Mesendoderm (in vitro differentiated cells): Measurements from ENCODE around the gene TREH.

Source experiments
- DNase-seq: peaks from one replicate; pipeline ENCODE4 v3.0.0; 2013
- H2AK5ac ChIP-seq: 2 replicates; pipeline ENCODE4 v1.6.1; 2013; ENCODE audit warnings: low read length, inconsistent platforms
- H2BK120ac ChIP-seq: 2 replicates; pipeline ENCODE4 v1.6.1; 2013; ENCODE audit warnings: low read depth, mild to moderate bottlenecking, low read length, moderate library complexity, mixed read lengths
- H2BK15ac ChIP-seq: replicated peaks from 2 replicates; pipeline ENCODE4 v1.6.1; 2013; ENCODE audit warnings: low read depth, mild to moderate bottlenecking, moderate library complexity
- H2BK5ac ChIP-seq: 2 replicates; pipeline ENCODE4 v1.6.1; 2013; ENCODE audit warnings: low read length, inconsistent platforms
- H3K18ac ChIP-seq: 2 replicates; pipeline ENCODE4 v1.6.1; 2013; ENCODE audit warnings: mild to moderate bottlenecking, low read length, mixed read lengths
- H3K23ac ChIP-seq: one replicate; pipeline ENCODE4 v1.6.1; 2013; ENCODE audit warnings: low read length
- H3K27ac ChIP-seq: 2 replicates; pipeline ENCODE4 v1.5.1; 2013; ENCODE audit warnings: low read depth, mild to moderate bottlenecking, inconsistent platforms, low read length, moderate library complexity
- H3K27me3 ChIP-seq: 2 replicates; pipeline ENCODE4 v1.6.1; 2013; ENCODE audit warnings: low read length, control low read depth, mild to moderate bottlenecking, inconsistent platforms; ENCODE audit not compliant: insufficient read depth, poor library complexity
- H3K36me3 ChIP-seq: 2 replicates; pipeline ENCODE4 v1.6.1; 2013; ENCODE audit warnings: low read length, inconsistent platforms; ENCODE audit not compliant: control insufficient read depth, insufficient read depth
- H3K4ac ChIP-seq: one replicate; pipeline ENCODE4 v1.6.1; 2013; ENCODE audit warnings: low read depth, mild to moderate bottlenecking, low read length, moderate library complexity
- H3K4me1 ChIP-seq: 2 replicates; pipeline ENCODE4 v1.6.1; 2013; ENCODE audit warnings: low read depth, low read length, inconsistent platforms; ENCODE audit not compliant: control insufficient read depth
- H3K4me2 ChIP-seq: 2 replicates; pipeline ENCODE4 v1.6.1; 2013; ENCODE audit warnings: low read length
- H3K4me3 ChIP-seq: 2 replicates; pipeline ENCODE4 v1.5.1; 2013; ENCODE audit warnings: mild to moderate bottlenecking, low read length
- H3K56ac ChIP-seq: one replicate; pipeline ENCODE4 v1.6.1; 2013; ENCODE audit warnings: low read length
- H3K79me1 ChIP-seq: 2 replicates; pipeline ENCODE4 v1.6.1; 2013; ENCODE audit warnings: low read length, inconsistent platforms
- H3K79me2 ChIP-seq: 2 replicates; pipeline ENCODE4 v1.6.1; 2013; ENCODE audit warnings: mild to moderate bottlenecking, low read length; ENCODE audit not compliant: control insufficient read depth, insufficient read depth
- H3K9ac ChIP-seq: 2 replicates; pipeline ENCODE4 v1.6.1; 2013; ENCODE audit warnings: low read length, inconsistent platforms
- H4K5ac ChIP-seq: one replicate; pipeline ENCODE4 v1.6.1; 2013; ENCODE audit warnings: low read length
- H4K8ac ChIP-seq: one replicate; pipeline ENCODE4 v1.6.1; 2013; ENCODE audit warnings: low read depth, mild to moderate bottlenecking, control low read depth, low read length, moderate library complexity
- WGBS: extraction: QIAGEN DNeasy Blood & Tissue Kit; methylation state at CpG from one replicate; pipeline ENCODE4 v1.1.7; 2013; ENCODE audit warnings: low lambda C conversion rate, missing lambda C conversion rate; ENCODE audit not compliant: insufficient coverage; ENCODE audit errors: extremely low coverage; 5-methylcytosine and 5-hydroxymethylcytosine counted together

TREH gene

GRCh38 chr11:118628031-118628430 lies 51.4 kb downstream of the TREH start:
- Histone ChIP-seq H2BK120ac (no peak overlapping the region), H3K18ac (no peak overlapping the region), H2AK5ac (no peak overlapping the region), H4K5ac (no peak overlapping the region), H3K56ac (no peak overlapping the region), H3K79me2 (no peaks in the 10 kb centered on the region), H3K36me3 (no peaks in the 10 kb centered on the region), H3K27me3 (no peaks in the 10 kb centered on the region), H2BK15ac (no peak overlapping the region), H3K4ac (no peak overlapping the region), H3K4me1 (no peaks in the 10 kb centered on the region), H3K4me3 (no peak overlapping the region), H3K23ac (no peak overlapping the region), H3K79me1 (no peaks in the 10 kb centered on the region), H3K4me2 (no peak overlapping the region), H3K27ac (no peak overlapping the region), H2BK5ac (no peak overlapping the region), H3K9ac (no peak overlapping the region), H4K8ac (no peak overlapping the region)
- DNase-seq, result no peak
- no CpG with 5 or more reads among the region's 20 CpGs for WGBS

GRCh38 chr11:118627566-118627965 lies 51.9 kb downstream of the TREH start:
- Histone ChIP-seq H3K4ac (no peak overlapping the region), H2AK5ac (no peak overlapping the region), H2BK5ac (no peak overlapping the region), H3K79me1 (peaks cover 2% of the 10 kb centered on the region), H3K9ac (no peak overlapping the region), H3K27ac (no peak overlapping the region), H4K5ac (no peak overlapping the region), H3K18ac (no peak overlapping the region), H3K56ac (no peak overlapping the region), H3K79me2 (peaks cover 4% of the 10 kb centered on the region), H3K4me2 (no peak overlapping the region), H3K23ac (no peak overlapping the region), H3K27me3 (no peaks in the 10 kb centered on the region), H3K36me3 (no peaks in the 10 kb centered on the region), H4K8ac (no peak overlapping the region), H2BK15ac (no peak overlapping the region), H3K4me3 (no peak overlapping the region), H2BK120ac (no peak overlapping the region), H3K4me1 (no peaks in the 10 kb centered on the region)
- WGBS, result no CpG with 5 or more reads among the region's 10 CpGs
- no peak for DNase-seq

- Histone ChIP-seq H2BK5ac (no peak overlapping the region), H3K27me3 (no peaks in the 10 kb centered on the region), H3K23ac (no peak overlapping the region), H2BK120ac (no peak overlapping the region), H2BK15ac (no peak overlapping the region), H2AK5ac (no peak overlapping the region), H3K18ac (no peak overlapping the region), H3K79me2 (peaks cover 9% of the 10 kb centered on the region), H4K5ac (no peak overlapping the region), H3K4me3 (no peak overlapping the region), H4K8ac (no peak overlapping the region), H3K27ac (no peak overlapping the region), H3K4ac (no peak overlapping the region), H3K4me2 (no peak overlapping the region), H3K4me1 (peaks cover 5% of the 10 kb centered on the region), H3K36me3 (no peaks in the 10 kb centered on the region), H3K79me1 (peaks cover 8% of the 10 kb centered on the region), H3K56ac (no peak overlapping the region), H3K9ac (no peak overlapping the region)
- DNase-seq, result peak; percentile 67
- WGBS, result no CpG with 5 or more reads among the region's 2 CpGs
Observed at GRCh38 chr11:118625976-118626375, 53.5 kb downstream of the TREH start.

GRCh38 chr11:118625036-118625690 lies 54.3 kb downstream of the TREH start:
- peaks cover 10% of the 10 kb centered on the region for H3K4me1 ChIP-seq
- DNase-seq, result no peak
- H3K79me2 ChIP-seq, result peaks cover 9% of the 10 kb centered on the region
- H3K9ac ChIP-seq, result no peak overlapping the region
- no CpG with 5 or more reads among the region's 6 CpGs for WGBS
- no peak overlapping the region for H3K56ac ChIP-seq
- H3K27me3 ChIP-seq, result no peaks in the 10 kb centered on the region
- H2AK5ac ChIP-seq, result no peak overlapping the region
- no peak overlapping the region for H3K4me3 ChIP-seq
- no peak overlapping the region for H4K8ac ChIP-seq
- H3K4me2 ChIP-seq, result no peak overlapping the region
- H2BK5ac ChIP-seq, result no peak overlapping the region
- no peak overlapping the region for H3K4ac ChIP-seq
- H2BK120ac ChIP-seq, result no peak overlapping the region
- no peak overlapping the region for H4K5ac ChIP-seq
- H3K36me3 ChIP-seq, result no peaks in the 10 kb centered on the region
- no peak overlapping the region for H3K23ac ChIP-seq
- H2BK15ac ChIP-seq, result no peak overlapping the region
- no peak overlapping the region for H3K18ac ChIP-seq
- peaks cover 8% of the 10 kb centered on the region for H3K79me1 ChIP-seq
- no peak overlapping the region for H3K27ac ChIP-seq

- H4K5ac ChIP-seq, result no peak overlapping the region
- no CpG with 5 or more reads among the region's 4 CpGs for WGBS
- H3K79me2 ChIP-seq, result peaks cover 9% of the 10 kb centered on the region
- no peak overlapping the region for H3K4ac ChIP-seq
- H2BK5ac ChIP-seq, result no peak overlapping the region
- no peak overlapping the region for H3K9ac ChIP-seq
- peaks cover 8% of the 10 kb centered on the region for H3K79me1 ChIP-seq
- no peak overlapping the region for H2BK120ac ChIP-seq
- no peak overlapping the region for H3K4me2 ChIP-seq
- H3K18ac ChIP-seq, result no peak overlapping the region
- no peak overlapping the region for H4K8ac ChIP-seq
- peaks cover 10% of the 10 kb centered on the region for H3K4me1 ChIP-seq
- H3K27ac ChIP-seq, result no peak overlapping the region
- no peak overlapping the region for H3K23ac ChIP-seq
- no peak for DNase-seq
- H3K4me3 ChIP-seq, result no peak overlapping the region
- no peak overlapping the region for H2BK15ac ChIP-seq
- no peaks in the 10 kb centered on the region for H3K27me3 ChIP-seq
- H3K36me3 ChIP-seq, result no peaks in the 10 kb centered on the region
- H3K56ac ChIP-seq, result no peak overlapping the region
- no peak overlapping the region for H2AK5ac ChIP-seq
Observed at GRCh38 chr11:118623269-118623655, 56.2 kb downstream of the TREH start.
